Stimulated activated CD8-positive, alpha-beta memory T cell treated with anti-CD3 and anti-CD28 coated beads, Interleukin-12 subunit alpha, Interleukin-12 subunit beta, amount 100 ng/mL, for 1 hour (primary cell): Measurements from ENCODE around the gene BBOX1.

Experiments used
- DNase-seq: peaks from one replicate; pipeline ENCODE4 v3.0.0-alpha.2; 2020; ENCODE audit warnings: low read depth

Gene BBOX1

DNA sequence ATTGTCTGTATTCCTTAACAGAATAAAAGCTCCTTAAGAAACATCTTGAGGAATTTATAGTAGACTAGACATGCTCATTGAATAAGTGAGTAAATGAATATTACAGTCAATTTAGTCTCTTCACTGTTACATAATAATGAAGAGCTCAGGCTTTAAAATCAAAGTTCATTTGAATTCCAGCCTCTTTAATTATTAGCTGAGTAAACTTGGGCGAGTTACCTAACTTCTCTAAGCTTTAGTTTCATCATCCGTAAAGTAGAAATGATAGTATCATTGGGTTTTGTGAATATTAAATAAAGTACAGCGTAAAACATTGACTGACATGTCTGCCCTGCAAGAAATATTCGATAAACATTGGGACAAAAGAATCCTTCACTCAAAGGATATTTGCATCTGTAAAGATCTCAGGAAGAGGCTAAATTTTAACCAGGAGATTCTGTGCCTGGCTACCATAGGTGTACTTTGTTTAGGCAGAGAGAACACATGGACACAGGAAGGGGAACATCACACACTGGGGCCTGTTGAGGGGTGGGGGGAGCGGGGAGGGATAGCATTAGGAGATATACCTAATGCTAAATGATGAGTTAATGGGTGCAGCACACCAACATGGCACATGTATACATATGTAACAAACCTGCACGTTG lies 15.2 kb upstream of the BBOX1 start:
- no peak for DNase-seq

DNA sequence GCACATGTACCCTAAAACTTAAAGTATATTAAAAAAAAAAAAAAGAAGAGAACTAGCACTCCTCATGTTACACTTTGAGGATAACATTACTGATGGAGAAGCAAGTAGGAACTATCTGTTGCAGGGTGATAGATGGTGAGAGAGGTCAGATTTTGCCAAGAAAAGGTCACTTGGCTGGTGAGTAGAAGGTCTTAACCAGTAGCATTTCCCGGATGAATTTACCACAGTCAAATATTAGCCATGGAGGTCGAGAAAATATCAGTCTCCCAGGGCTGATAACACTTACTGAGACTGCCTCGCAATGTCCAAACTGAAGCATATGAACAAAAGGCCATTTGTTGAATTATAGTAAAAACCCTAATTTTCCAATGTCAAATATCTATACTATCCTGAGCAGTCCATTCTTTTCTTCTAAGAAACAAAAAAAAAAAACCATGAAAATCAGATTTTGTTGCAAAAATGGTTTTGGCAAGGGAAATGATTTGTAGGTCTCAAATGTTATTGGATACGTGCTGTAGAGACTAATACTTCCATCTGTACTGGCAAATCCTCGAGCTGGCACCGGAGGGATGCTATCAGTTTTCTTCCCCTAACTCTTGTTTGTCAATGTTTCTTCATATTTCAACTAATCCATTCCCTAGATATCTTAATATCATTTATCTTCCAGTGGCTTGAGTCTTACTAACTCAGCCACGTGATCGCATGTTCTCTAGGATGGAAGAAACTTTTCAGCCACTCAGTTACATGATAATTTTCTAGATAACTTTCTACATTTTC lies 14.5 kb upstream of the BBOX1 start:
- no peak for DNase-seq

DNA sequence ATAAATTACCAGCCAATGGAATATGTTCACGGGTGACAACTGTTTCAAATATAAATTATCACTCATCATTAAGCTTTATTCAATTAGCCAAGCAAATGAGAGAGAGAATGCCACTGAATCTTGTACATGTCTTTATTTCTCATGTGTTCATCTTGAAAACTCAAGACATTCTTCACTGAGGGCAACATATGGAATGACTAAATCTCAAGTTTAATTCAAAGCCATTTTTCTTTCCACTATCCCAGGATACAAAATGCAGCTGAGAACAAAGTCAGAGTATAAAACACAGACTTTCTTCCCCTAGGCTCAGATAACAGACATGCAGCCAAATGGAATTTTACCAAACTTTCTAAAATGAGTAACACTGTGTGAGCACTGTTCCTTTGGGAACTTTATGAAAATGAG lies 12.1 kb upstream of the BBOX1 start:
- DNase-seq, result no peak

DNA sequence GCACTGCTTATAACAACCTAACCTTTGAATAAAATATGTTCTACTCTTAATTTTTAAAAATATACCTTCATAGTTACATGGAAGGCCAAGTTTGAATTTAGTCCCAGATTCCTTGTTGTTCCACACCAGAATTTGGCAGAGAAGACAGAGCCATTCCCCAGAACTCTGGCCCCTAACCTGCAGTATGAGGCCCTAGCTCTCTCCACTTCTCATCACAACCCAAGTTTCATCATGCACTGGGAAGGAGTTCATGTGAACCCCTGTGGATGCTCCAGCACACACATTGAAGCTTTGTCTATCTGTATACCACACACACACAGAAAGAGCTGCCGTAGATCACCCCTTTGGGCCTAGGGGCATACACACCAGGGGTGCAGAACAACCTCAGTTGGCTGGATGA lies 10.6 kb upstream of the BBOX1 start:
- DNase-seq, result no peak

- no peak for DNase-seq
Measured at GRCh38 chr11:27031754-27032153, 8.9 kb upstream of the BBOX1 start.

DNA sequence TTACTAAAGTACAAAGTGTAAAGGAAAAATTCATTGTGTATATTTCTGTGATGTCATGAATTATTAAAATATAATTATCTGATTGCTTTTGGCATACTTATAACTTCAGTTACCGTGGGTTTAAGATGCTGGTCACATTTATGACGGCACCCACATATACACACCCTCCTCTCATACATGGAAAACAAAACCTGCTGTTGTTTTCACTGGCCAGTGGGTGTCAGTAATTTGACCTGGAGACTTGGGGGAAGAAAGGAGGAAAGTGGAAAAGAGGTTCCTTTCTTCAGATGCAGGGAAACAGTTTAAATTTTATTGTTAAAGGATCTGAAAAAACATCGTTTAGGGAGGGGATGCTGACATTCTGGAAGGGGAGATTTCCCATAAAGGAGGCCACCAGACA lies 742 bp upstream of the BBOX1 start:
- no peak for DNase-seq

DNA sequence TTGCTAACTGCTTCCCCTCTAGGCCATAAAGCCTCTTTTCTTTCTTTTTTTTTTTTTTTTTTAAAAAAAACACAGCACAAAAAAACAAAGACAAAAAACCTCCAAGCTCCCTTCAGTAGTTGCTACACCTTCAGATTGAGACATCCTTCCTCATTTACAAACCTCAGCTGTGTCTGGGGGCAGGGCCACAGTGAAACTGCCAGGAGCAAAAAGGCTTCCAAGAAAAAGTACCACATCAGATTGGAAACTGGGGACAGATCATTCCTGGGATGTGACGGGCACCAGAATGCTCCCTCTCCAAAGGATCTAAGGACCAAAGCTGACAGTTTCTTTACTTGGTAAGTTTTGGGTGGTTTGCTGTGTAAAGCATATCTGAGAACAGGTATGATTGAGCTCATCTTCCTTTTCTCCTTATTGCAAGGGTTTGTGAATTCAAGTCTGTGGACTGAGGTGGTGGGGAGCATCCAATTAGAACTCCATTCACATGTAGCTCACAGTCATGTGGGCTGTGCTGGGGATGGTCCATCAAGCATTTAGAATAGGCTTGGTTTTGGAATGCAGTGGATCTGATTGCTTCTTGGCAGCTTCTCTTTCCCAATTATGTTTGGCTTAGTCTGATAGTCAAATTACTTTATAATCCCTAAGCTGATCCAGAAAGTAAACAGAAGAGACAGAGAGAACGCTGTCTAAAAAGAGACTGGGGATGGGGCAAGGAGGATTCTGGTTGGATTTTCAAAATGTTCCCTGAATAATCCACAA lies 705 bp downstream of the BBOX1 start:
- DNase-seq, result no peak

GRCh38 chr11:27046956-27047355 lies 6.3 kb downstream of the BBOX1 start:
- DNase-seq, result no peak

- no peak for DNase-seq
Measured at GRCh38 chr11:27052668-27053067, 12.1 kb downstream of the BBOX1 start.

- no peak for DNase-seq
Measured at GRCh38 chr11:27055065-27055682, 14.6 kb downstream of the BBOX1 start.

DNA sequence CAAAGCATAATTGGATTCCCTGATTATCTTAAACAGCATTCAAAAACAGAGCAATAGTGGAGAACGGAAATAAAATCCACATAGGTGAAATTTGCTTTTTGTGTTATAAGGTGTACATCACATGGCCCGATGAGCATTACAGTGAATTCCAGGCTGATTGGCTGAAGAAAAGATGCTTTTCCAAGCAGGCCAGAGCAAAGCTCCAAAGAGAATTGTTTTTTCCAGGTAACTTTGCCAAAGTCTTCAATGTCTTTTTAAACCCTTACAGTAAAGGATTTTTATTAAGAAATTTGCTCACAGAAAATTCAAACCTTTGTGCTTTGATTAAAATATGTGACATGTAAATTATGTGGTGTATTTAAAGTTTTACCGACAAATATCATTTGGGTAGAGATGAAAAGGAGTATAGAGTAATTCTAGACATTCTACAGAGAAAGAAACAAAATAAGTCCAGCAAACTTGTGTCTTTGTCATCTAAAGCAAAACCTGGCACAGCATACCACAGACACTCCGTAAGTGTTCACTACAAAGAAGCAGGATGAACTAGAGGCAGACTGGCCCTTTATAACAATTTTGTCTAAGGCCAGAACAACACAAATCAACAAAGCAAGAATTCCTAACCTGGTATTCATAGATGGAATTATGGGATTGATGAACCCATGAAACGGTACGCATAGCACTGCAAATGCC lies 16.6 kb downstream of the BBOX1 start:
- no peak for DNase-seq

- DNase-seq, result no peak
Measured at GRCh38 chr11:27058456-27058855, 17.8 kb downstream of the BBOX1 start.

DNA sequence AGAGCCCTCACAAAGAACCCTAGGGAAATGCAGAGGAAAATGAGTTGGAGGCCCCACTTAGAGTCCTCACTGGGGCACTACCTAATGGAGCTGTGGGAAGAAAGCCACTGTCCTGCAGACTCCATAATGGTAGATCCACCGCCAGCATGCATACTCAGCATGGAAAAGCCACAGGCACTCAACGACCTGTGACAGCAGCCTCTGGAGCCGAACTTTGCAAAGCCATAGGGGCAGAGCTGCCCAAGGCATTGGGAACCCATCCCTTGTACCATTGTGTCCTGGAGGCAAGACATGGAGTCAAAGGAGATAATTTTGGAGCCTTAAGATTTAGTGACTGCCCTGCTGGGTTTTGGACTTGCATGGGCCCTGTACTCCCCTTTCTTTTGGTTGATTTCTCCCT lies 18.8 kb downstream of the BBOX1 start:
- no peak for DNase-seq

DNA sequence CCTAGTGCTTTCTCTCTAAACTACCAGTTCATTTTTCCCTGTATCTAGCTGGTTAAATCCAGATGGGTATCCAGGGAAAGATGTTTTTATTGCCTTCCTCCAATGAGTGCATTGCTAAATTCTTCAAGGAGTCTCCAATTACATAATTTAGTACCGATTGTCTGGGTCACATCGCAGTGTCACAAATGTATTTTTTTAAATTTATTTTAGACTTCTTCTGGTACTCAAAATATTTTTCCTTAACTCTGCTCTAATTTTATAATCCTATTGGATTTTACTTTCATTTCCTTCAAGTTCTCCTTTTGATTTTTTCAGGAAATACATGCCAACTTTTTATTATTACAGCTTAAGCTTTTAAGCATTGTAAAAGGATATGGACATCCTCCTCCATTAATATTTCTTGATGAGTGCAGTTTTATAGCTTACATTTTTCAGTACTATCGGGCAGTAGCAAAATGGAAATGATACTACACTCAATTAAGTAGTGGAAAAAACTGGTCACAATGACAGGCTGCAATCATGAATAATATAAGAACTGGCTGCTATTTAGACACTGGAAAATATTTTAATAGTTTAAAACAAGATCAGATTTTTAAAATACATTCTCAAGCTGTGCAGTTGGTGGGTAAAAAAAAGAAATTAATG lies 20.3 kb downstream of the BBOX1 start:
- DNase-seq, result no peak

- DNase-seq, result no peak
Measured at GRCh38 chr11:27061461-27061821, 20.8 kb downstream of the BBOX1 start.

DNA sequence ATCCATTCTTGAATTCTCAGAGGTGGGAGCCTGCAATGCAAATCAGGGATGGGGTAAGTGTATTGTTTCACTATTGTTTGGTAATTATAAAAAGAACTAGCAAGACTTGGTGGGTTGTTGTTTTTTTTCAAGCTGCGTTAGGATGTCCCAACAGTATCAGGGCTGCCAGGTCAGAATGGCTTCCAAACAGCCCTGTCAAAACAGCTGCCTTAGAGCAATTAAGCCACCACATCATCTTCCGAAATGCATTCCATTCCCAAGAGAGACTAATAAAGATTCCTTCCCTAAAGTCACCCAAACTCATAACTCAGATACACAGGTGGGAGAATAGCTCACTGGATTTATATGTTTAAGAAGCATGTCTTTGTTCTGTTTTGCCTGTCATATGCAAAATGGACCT lies 23.5 kb downstream of the BBOX1 start:
- DNase-seq, result no peak

GRCh38 chr11:27075192-27075591 lies 34.6 kb downstream of the BBOX1 start:
- DNase-seq, result no peak

DNA sequence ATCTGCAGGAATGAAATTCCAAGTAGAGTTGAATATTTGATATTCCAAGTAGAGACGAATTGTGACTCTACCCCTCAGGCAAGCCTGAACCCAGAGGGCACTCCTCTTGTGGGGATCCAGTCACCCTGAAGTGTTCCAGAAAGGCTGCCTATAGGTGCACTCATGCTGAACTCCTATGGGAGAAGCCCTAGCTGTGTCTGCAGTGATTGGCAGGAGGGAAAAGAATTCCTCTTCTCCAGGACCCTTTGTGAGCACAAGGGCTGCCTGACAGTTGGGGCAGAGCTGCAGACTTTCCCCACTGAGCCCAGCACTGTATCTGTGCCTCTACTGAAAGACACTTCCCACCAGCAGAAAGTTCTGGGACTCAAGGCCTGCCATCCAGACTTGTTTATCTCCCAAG lies 35.0 kb downstream of the BBOX1 start:
- DNase-seq, result no peak

DNA sequence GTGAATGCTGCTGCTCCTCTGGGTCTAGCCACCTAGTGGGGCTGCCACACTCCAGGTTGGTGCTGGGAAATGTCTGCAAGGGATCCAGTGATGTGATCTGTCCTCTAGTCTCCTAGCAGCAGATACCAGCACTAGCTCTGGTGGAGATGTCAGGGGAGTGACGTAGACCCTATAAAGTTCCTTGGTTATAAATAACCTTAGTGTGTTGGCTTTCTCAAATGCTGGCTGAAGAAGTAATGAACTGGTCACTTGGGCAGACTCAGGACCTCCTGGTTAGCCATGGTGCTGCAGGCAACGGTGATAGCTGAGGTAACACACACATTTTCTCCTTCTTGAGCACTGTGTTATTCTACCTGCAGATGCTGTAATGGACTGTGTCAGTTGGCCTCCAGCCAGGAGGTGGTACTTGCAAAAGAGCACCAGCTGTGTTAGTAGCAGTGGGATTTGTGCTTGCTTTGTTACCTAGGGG lies 35.5 kb downstream of the BBOX1 start:
- DNase-seq, result no peak

DNA sequence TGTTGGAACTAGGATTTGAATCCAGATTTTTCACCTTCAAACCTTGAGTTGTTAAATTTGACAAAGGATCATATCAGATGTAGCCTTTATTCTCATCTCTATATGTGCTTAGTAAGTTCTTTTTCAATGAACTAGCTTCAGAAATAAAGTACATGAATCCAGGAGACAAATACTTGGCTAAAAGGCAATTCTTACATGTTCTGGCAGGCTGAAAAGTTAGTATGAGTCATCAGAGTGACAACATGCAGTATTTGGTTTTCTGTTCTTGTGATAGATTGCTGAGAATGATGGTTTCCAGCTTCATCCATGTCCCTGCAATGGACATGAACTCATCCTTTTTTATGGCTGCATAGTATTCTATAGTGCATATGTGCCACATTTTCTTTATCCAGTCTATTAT lies 40.4 kb downstream of the BBOX1 start:
- no peak for DNase-seq

GRCh38 chr11:27083241-27083640 lies 42.6 kb downstream of the BBOX1 start:
- DNase-seq, result no peak

DNA sequence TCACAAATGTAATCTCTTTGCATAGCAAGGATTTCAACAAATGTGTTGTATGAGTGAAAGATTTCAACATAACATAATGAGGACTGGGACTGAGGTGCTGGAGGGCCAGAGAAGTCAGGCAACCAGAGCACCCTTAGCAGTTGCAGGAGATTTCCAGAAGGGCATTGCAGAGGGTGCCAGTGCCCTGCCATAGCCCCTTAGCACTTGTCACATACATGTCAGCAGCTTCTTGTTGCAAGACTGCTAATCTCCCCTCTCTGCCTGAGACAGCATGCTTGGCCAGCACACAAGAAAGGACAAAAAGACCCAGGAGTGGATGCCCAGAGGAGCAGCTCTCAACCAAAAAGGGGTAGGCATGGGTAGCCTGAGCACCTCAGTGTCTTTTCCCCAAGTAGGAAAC lies 43.2 kb downstream of the BBOX1 start:
- no peak for DNase-seq
